GM12878 (cell line): ENCODE results near the gene NUMBL.

Source experiments
- ATF2 ChIP-seq: IDR thresholded peaks from 2 replicates; pipeline ENCODE4 v1.6.1; 2012; ENCODE audit warnings: low read length, inconsistent platforms
- BHLHE40 ChIP-seq, 2 experiments: fragments of 450-650 bp in 1 of 2; IDR thresholded peaks; 2 replicates each; pipeline ENCODE4 v1.6.1; 2011 to 2017; ENCODE audit warnings: low read depth in 2 of 2, borderline replicate concordance in 1 of 2, improper control_type of control experiment in 1 of 2, low read length in 1 of 2, mild to moderate bottlenecking in 1 of 2
- CTCF ChIP-seq, 3 experiments: IDR thresholded peaks in 2 of 3; conservative IDR thresholded peaks in 1 of 3; 2 replicates each; pipeline ENCODE4 v1.5.1; 2011; ENCODE audit warnings: low read depth in 3 of 3, low read length in 3 of 3, mild to moderate bottlenecking in 3 of 3, control low read depth in 2 of 3, moderate library complexity in 2 of 3, inconsistent platforms in 1 of 3, mixed read lengths in 1 of 3; ENCODE audit not compliant: control insufficient read depth in 2 of 3, insufficient read depth in 1 of 3; ENCODE audit errors: extremely low read depth in 1 of 3
- E2F4 ChIP-seq: IDR thresholded peaks from 2 replicates; pipeline ENCODE4 v1.6.1; 2012; ENCODE audit warnings: low read depth, low read length, improper control_type of control experiment
- EZH2 ChIP-seq: IDR thresholded peaks from 2 replicates; pipeline ENCODE4 v1.6.1; 2012; ENCODE audit warnings: low read depth, mild to moderate bottlenecking, control low read depth, inconsistent platforms, low read length, borderline replicate concordance; ENCODE audit not compliant: control insufficient read depth
- FOS ChIP-seq: IDR thresholded peaks from 3 replicates; pipeline ENCODE4 v1.6.1; 2011; ENCODE audit warnings: borderline replicate concordance; ENCODE audit not compliant: insufficient read length; ENCODE audit errors: extremely low read depth
- IKZF2 ChIP-seq, 2 experiments: fragments of 450-650 bp; IDR thresholded peaks; 2 replicates each; pipeline ENCODE4 v1.6.1; 2017; ENCODE audit warnings: mild to moderate bottlenecking in 2 of 2, moderate library complexity in 2 of 2
- KDM1A ChIP-seq: fragments of 200-600 bp; sonication (generic); IDR thresholded peaks from 2 replicates; pipeline ENCODE4 v1.6.1; 2016; ENCODE audit warnings: borderline replicate concordance
- MYC ChIP-seq: IDR thresholded peaks from 2 replicates; pipeline ENCODE4 v1.6.1; 2011; ENCODE audit warnings: mild to moderate bottlenecking, low read length, moderate library complexity, inconsistent platforms; ENCODE audit not compliant: insufficient read depth, insufficient replicate concordance, insufficient read length, severe bottlenecking
- POLR2A ChIP-seq: IDR thresholded peaks from 2 replicates; pipeline ENCODE4 v1.6.1; 2011; ENCODE audit warnings: low read depth, mild to moderate bottlenecking, low read length
- POLR2AphosphoS5 ChIP-seq: IDR thresholded peaks from 2 replicates; pipeline ENCODE4 v1.6.1; 2011; ENCODE audit warnings: mild to moderate bottlenecking, low read length, inconsistent platforms
- RELB ChIP-seq: fragments of 450-650 bp; IDR thresholded peaks from 2 replicates; pipeline ENCODE4 v1.6.1; 2017; ENCODE audit warnings: low read depth, mild to moderate bottlenecking, moderate library complexity
- TCF3 ChIP-seq: IDR thresholded peaks from 2 replicates; pipeline ENCODE4 v1.6.1; 2012; ENCODE audit warnings: low read depth, mild to moderate bottlenecking, low read length, borderline replicate concordance; ENCODE audit not compliant: insufficient read depth
- TCF7 ChIP-seq: IDR thresholded peaks from 2 replicates; pipeline ENCODE4 v1.6.1; 2014; ENCODE audit warnings: antibody characterized with exemption, borderline replicate concordance

GRCh38 chr19:40723661-40724254, 33.3 kb upstream of the NUMBL start:
- TF ChIP-seq BHLHE40 (IDR thresholded peaks at IDR 0.05; ENCODE audit: borderline replicate concordance in 1 of 2, low read depth in 2 of 2, low read length in 1 of 2) (no peak), MYC (no peak), RELB (no peak), CTCF (IDR thresholded peaks at IDR 0.05 in 2 of 3, conservative IDR thresholded peaks at IDR 0.05 in 1 of 3; ENCODE audit: control insufficient read depth in 2 of 3, extremely low read depth in 1 of 3, insufficient read depth in 1 of 3, low read depth in 3 of 3, low read length in 3 of 3) (no peak), TCF3 (no peak), KDM1A (no peak), FOS (no peak), POLR2A (no peak), ATF2 (no peak), TCF7 (no peak), POLR2AphosphoS5 (no peak), EZH2 (no peak), E2F4 (no peak), IKZF2 (IDR thresholded peaks at IDR 0.05) (no peak)
